Dedifferentiated amniotic fluid mesenchymal stem cell (primary cell): ENCODE measurements around the gene PKP3.
"Not testable (repeated sequence)": the region's sequence is repeated elsewhere in the genome, so short reads cannot be mapped to it uniquely, and the experiment has no call there.

Experiments
- DNase-seq: peaks from one replicate; pipeline ENCODE4 v3.0.0-alpha.2; 2016; ENCODE audit errors: extremely low spot score

PKP3 gene

GRCh38 chr11:409600-410483 lies 15.8 kb downstream of the PKP3 start:
- no peak for DNase-seq

- not testable (repeated sequence) for DNase-seq
Observed at GRCh38 chr11:410711-411110, 16.7 kb downstream of the PKP3 start.

GRCh38 chr11:411520-411919 lies 17.5 kb downstream of the PKP3 start:
- DNase-seq: not testable (repeated sequence)

GRCh38 chr11:412641-413119 lies 18.7 kb downstream of the PKP3 start:
- no peak for DNase-seq

GRCh38 chr11:413120-414081 lies 19.4 kb downstream of the PKP3 start:
- DNase-seq: no peak

GRCh38 chr11:414318-414857 lies 20.4 kb downstream of the PKP3 start:
- no peak for DNase-seq

- DNase-seq: no peak
Observed at GRCh38 chr11:415640-416041, 21.6 kb downstream of the PKP3 start.

- DNase-seq: no peak
Observed at GRCh38 chr11:416051-416756, 22.2 kb downstream of the PKP3 start.

GRCh38 chr11:416757-417621 lies 23.0 kb downstream of the PKP3 start:
- DNase-seq: no peak

GRCh38 chr11:417652-418342 lies 23.8 kb downstream of the PKP3 start:
- DNase-seq: no peak

- DNase-seq: no peak
Observed at GRCh38 chr11:418343-419247, 24.6 kb downstream of the PKP3 start.

GRCh38 chr11:419248-420005 lies 25.4 kb downstream of the PKP3 start:
- no peak for DNase-seq

GRCh38 chr11:420054-420910 lies 26.3 kb downstream of the PKP3 start:
- no peak for DNase-seq

GRCh38 chr11:420911-421321 lies 26.9 kb downstream of the PKP3 start:
- DNase-seq: no peak

GRCh38 chr11:422249-422656 lies 28.2 kb downstream of the PKP3 start:
- no peak for DNase-seq

- no peak for DNase-seq
Observed at GRCh38 chr11:424232-424631, 30.2 kb downstream of the PKP3 start.

- DNase-seq: not testable (repeated sequence)
Observed at GRCh38 chr11:424766-425165, 30.8 kb downstream of the PKP3 start.
